GM18508 (cell line): ENCODE measurements around the gene FBXO7.
"Not testable (repeated sequence)": the region's sequence is repeated elsewhere in the genome, so short reads cannot be mapped to it uniquely, and the experiment has no call there.

ENCODE experiments used
- ATAC-seq: cut with Tn5 transposase; IDR thresholded peaks from one replicate; pipeline ENCODE4 v1.9.1; 2021; ENCODE audit warnings: moderate number of reproducible peaks; ENCODE audit not compliant: insufficient read depth, unreplicated experiment

Gene FBXO7

GRCh38 chr22:32474635-32475467 lies at the start of gene FBXO7:
FBXO7 (plus strand) TSS chr22:32474811; CDS start chr22:32475003, 192 bp downstream.
- ATAC-seq, result no peak

GRCh38 chr22:32426881-32427280 lies 47.7 kb upstream of the FBXO7 start:
- no peak for ATAC-seq

GRCh38 chr22:32430352-32430751 lies 44.3 kb upstream of the FBXO7 start:
- no peak for ATAC-seq

- no peak for ATAC-seq
Observed at GRCh38 chr22:32444068-32444467, 30.5 kb upstream of the FBXO7 start.

- no peak for ATAC-seq
Observed at GRCh38 chr22:32446321-32446720, 28.3 kb upstream of the FBXO7 start.

- no peak for ATAC-seq
Observed at GRCh38 chr22:32448980-32449379, 25.6 kb upstream of the FBXO7 start.

- no peak for ATAC-seq
Observed at GRCh38 chr22:32457031-32457430, 17.6 kb upstream of the FBXO7 start.

GRCh38 chr22:32462452-32462851 lies 12.2 kb upstream of the FBXO7 start:
- ATAC-seq, result no peak

- no peak for ATAC-seq
Observed at GRCh38 chr22:32465661-32466060, 8.9 kb upstream of the FBXO7 start.

GRCh38 chr22:32466496-32466895 lies 8.1 kb upstream of the FBXO7 start:
- ATAC-seq, result no peak

- ATAC-seq, result no peak
Observed at GRCh38 chr22:32469799-32470212, 4.8 kb upstream of the FBXO7 start.

- no peak for ATAC-seq
Observed at GRCh38 chr22:32473388-32473952, 1.1 kb upstream of the FBXO7 start.

- no peak for ATAC-seq
Observed at GRCh38 chr22:32475468-32476010, 928 bp downstream of the FBXO7 start.

GRCh38 chr22:32476281-32477195 lies 1.9 kb downstream of the FBXO7 start:
- no peak for ATAC-seq

- no peak for ATAC-seq
Observed at GRCh38 chr22:32477596-32477995, 3.0 kb downstream of the FBXO7 start.

- not testable (repeated sequence) for ATAC-seq
Observed at GRCh38 chr22:32478552-32478951, 3.9 kb downstream of the FBXO7 start.

GRCh38 chr22:32478994-32479393 lies 4.4 kb downstream of the FBXO7 start:
- ATAC-seq, result no peak

GRCh38 chr22:32480238-32480637 lies 5.6 kb downstream of the FBXO7 start:
- no peak for ATAC-seq

GRCh38 chr22:32482708-32483107 lies 8.1 kb downstream of the FBXO7 start:
- no peak for ATAC-seq

GRCh38 chr22:32486656-32487390 lies 12.2 kb downstream of the FBXO7 start:
- ATAC-seq, result no peak
